ENCODE data around the gene OMA1. TPM values are rescaled to one million over a fixed set of nuclear protein-coding genes. Genes with fewer than 3 reads are reported as not detected.

Gene OMA1
- total RNA-seq, 2 donors from 2014 or later = 27.0 to 27.3 TPM

GRCh38 chr1:58529284-58529683 is 17.2 kb downstream of the OMA1 start:
- Histone ChIP-seq H3K27ac (no peak overlapping the region), H3K36me3 (no peaks in the 10 kb centered on the region), H3K4me3 (no peak overlapping the region), H3K27me3 (no peaks in the 10 kb centered on the region), H3K9me3 (no peaks in the 10 kb centered on the region), H3K4me1 (no peaks in the 10 kb centered on the region)
- DNase-seq (ENCODE audit: low spot score) = no peak
- TF ChIP-seq CTCF (IDR thresholded peaks at IDR 0.05) = no peak

GRCh38 chr1:58528518-58528917 is 18.0 kb downstream of the OMA1 start:
- no peaks in the 10 kb centered on the region for H3K9me3 ChIP-seq
- no peaks in the 10 kb centered on the region for H3K4me1 ChIP-seq
- no peaks in the 10 kb centered on the region for H3K36me3 ChIP-seq
- H3K4me3 ChIP-seq = no peak overlapping the region
- no peak for TF ChIP-seq CTCF (IDR thresholded peaks at IDR 0.05)
- H3K27me3 ChIP-seq = no peaks in the 10 kb centered on the region
- DNase-seq (ENCODE audit: low spot score) = no peak
- no peak overlapping the region for H3K27ac ChIP-seq

GRCh38 chr1:58524353-58524945 is 22.1 kb downstream of the OMA1 start:
- Histone ChIP-seq H3K9me3 (no peaks in the 10 kb centered on the region), H3K36me3 (no peaks in the 10 kb centered on the region), H3K4me1 (no peaks in the 10 kb centered on the region), H3K4me3 (no peak overlapping the region), H3K27me3 (no peaks in the 10 kb centered on the region), H3K27ac (no peak overlapping the region)
- TF ChIP-seq CTCF (IDR thresholded peaks at IDR 0.05) = no peak
- no peak for DNase-seq (ENCODE audit: low spot score)

- no peaks in the 10 kb centered on the region for H3K4me1 ChIP-seq
- H3K4me3 ChIP-seq = no peak overlapping the region
- H3K36me3 ChIP-seq = peaks cover 12% of the 10 kb centered on the region
- peak; percentile 61 for DNase-seq (ENCODE audit: low spot score)
- H3K27ac ChIP-seq = no peak overlapping the region
- peak; percentile 45 to 78 for TF ChIP-seq CTCF (IDR thresholded peaks at IDR 0.05)
- H3K27me3 ChIP-seq = no peaks in the 10 kb centered on the region
- peaks cover 0 to 4% of the 10 kb centered on the region in 2 donors for H3K9me3 ChIP-seq
Measured at GRCh38 chr1:58515794-58516401, 30.6 kb downstream of the OMA1 start.

GRCh38 chr1:58513956-58514355 is 32.6 kb downstream of the OMA1 start:
- Histone ChIP-seq H3K27ac (no peak overlapping the region), H3K4me1 (no peaks in the 10 kb centered on the region), H3K36me3 (peaks cover 18% of the 10 kb centered on the region), H3K27me3 (no peaks in the 10 kb centered on the region), H3K9me3 (peaks cover 0 to 10% of the 10 kb centered on the region in 2 donors), H3K4me3 (no peak overlapping the region)
- no peak for DNase-seq (ENCODE audit: low spot score)
- no peak for TF ChIP-seq CTCF (IDR thresholded peaks at IDR 0.05)

- Histone ChIP-seq H3K9me3 (peaks cover 0 to 10% of the 10 kb centered on the region in 2 donors), H3K36me3 (peaks cover 15% of the 10 kb centered on the region), H3K4me3 (no peak overlapping the region), H3K4me1 (no peaks in the 10 kb centered on the region), H3K27ac (no peak overlapping the region), H3K27me3 (no peaks in the 10 kb centered on the region)
- no peak for DNase-seq (ENCODE audit: low spot score)
- no peak for TF ChIP-seq CTCF (IDR thresholded peaks at IDR 0.05)
Measured at GRCh38 chr1:58508629-58509028, 37.9 kb downstream of the OMA1 start.
